Testis (tissue), 2 donors: ENCODE results near the gene EDIL3.

Experiments used
- CTCF ChIP-seq, 3 experiments: fragments of 450-650 bp in 2 of 3; fragments of 200-600 bp in 1 of 3; sonication (generic) in 1 of 3; IDR thresholded peaks; one replicate each; pipeline ENCODE4 v1.5.1; 2016 to 2019; ENCODE audit warnings: antibody characterized with exemption in 3 of 3, mild to moderate bottlenecking in 2 of 3, moderate library complexity in 1 of 3
- POLR2A ChIP-seq: fragments of 450-650 bp; IDR thresholded peaks from one replicate; pipeline ENCODE4 v1.6.1; 2017; ENCODE audit warnings: antibody characterized with exemption, mild to moderate bottlenecking, moderate library complexity

GRCh38 chr5:83899326-83899970, 485.2 kb downstream of the EDIL3 start:
- TF ChIP-seq CTCF (IDR thresholded peaks at IDR 0.05) (no peak), POLR2A (no peak)
